HCT116 (cell line): ENCODE data around the gene RPL10L. TPM values are rescaled to one million over a fixed set of nuclear protein-coding genes. Genes with fewer than 3 reads are reported as not detected.

Source experiments
- ATAC-seq: fragments of 200-7000 bp; cut with Tn5 transposase; 2 replicates; pipeline ENCODE4 v1.9.1; 2020; ENCODE audit warnings: mild to moderate bottlenecking, moderate library complexity
- BruUV-seq: library from RNA; stranded (reverse); fragments of 400-500 nt; replicated peaks from 2 replicates; lab custom pipeline; 2021; lab: Mats Ljungman, UMichigan
- CTCF ChIA-PET: fragments of 300-600 bp; sonication (Branson Sonifier 250); formaldehyde crosslinking; loops from one replicate; lab custom pipeline; 2021; ENCODE audit warnings: antibody characterized with exemption; lab: Charles Lee
- POLR2A ChIA-PET: fragments of 300-600, 350-600 bp; sonication (Branson Sonifier 250); formaldehyde crosslinking; loops from one replicate; lab custom pipeline; 2021; ENCODE audit warnings: antibody characterized with exemption; lab: Charles Lee
- RAD21 ChIA-PET, 2 experiments: fragments of 300-600 bp; sonication (Branson Sonifier 250); formaldehyde crosslinking; loops; one replicate each; lab custom pipeline; 2023; ENCODE audit warnings: low total read pairs in 2 of 2; ENCODE audit not compliant: uncharacterized antibody in 2 of 2, unreplicated experiment in 2 of 2, low non-redundant PET in 1 of 2; lab: Charles Lee
- DNase-seq: peaks from one replicate; pipeline ENCODE4 v3.0.0-alpha.2; 2010; ENCODE audit warnings: low read depth, low spot score
- H2AFZ ChIP-seq: fragments of 200-600 bp; shearing (Covaris generic), sonication (generic); 2 replicates; pipeline ENCODE4 v1.6.1; 2017; ENCODE audit warnings: low read depth, mixed run types, mixed read lengths, antibody characterized with exemption, low read length; ENCODE audit not compliant: poor library complexity, severe bottlenecking
- H3K27ac ChIP-seq: 2 replicates; pipeline ENCODE4 v1.5.1; 2012; ENCODE audit warnings: low read depth, low read length
- H3K27me3 ChIP-seq: fragments of 200-600 bp; sonication (generic); 2 replicates; pipeline ENCODE4 v1.6.1; 2016; ENCODE audit warnings: mixed run types, low read length, mixed read lengths; ENCODE audit not compliant: insufficient read depth
- H3K36me3 ChIP-seq, 2 experiments: fragments of 200-500 bp in 1 of 2; fragments of 200-600 bp in 1 of 2; sonication (Bioruptor generic) in 1 of 2; sonication (generic) in 1 of 2; 2 replicates each; pipeline versions ENCODE4 v1.5.1 to v1.6.1; 2014 to 2016; ENCODE audit warnings: low read length in 2 of 2, inconsistent platforms in 1 of 2, mixed read lengths in 1 of 2, mixed run types in 1 of 2; ENCODE audit not compliant: insufficient read depth in 2 of 2, control insufficient read depth in 1 of 2
- H3K4me1 ChIP-seq, 2 experiments: fragments of 200-600 bp in 1 of 2; sonication (generic) in 1 of 2; 2 replicates each; pipeline versions ENCODE4 v1.5.1 to v1.6.1; 2012 to 2017; ENCODE audit warnings: low read length in 2 of 2, inconsistent platforms in 1 of 2, mild to moderate bottlenecking in 1 of 2, mixed read lengths in 1 of 2, mixed run types in 1 of 2, moderate library complexity in 1 of 2; ENCODE audit not compliant: insufficient read depth in 2 of 2, control insufficient read depth in 1 of 2
- H3K4me2 ChIP-seq: fragments of 200-600 bp; sonication (generic); 2 replicates; pipeline ENCODE4 v1.6.1; 2017; ENCODE audit warnings: mixed run types, low read length, mixed read lengths
- H3K4me3 ChIP-seq, 2 experiments: fragments of 200-600 bp in 1 of 2; sonication (generic) in 1 of 2; replicated peaks in 1 of 2; 2 replicates each; pipeline ENCODE4 v1.5.1; 2011 to 2016; ENCODE audit warnings: low read length in 2 of 2, control low read depth in 1 of 2, low read depth in 1 of 2, mild to moderate bottlenecking in 1 of 2, mixed read lengths in 1 of 2, mixed run types in 1 of 2
- H3K79me2 ChIP-seq: fragments of 200-600 bp; sonication (generic); 2 replicates; pipeline ENCODE4 v1.6.1; 2017; ENCODE audit warnings: mild to moderate bottlenecking, mixed run types, low read length, moderate library complexity, mixed read lengths; ENCODE audit not compliant: insufficient read depth
- H3K9ac ChIP-seq: fragments of 200-600 bp; sonication (generic); 2 replicates; pipeline ENCODE4 v1.6.1; 2016; ENCODE audit warnings: low read length, mixed read lengths
- H3K9me2 ChIP-seq: fragments of 200-600 bp; sonication (generic), shearing (Covaris generic); 2 replicates; pipeline ENCODE4 v1.6.1; 2017; ENCODE audit warnings: mixed run types, mild to moderate bottlenecking, moderate library complexity; ENCODE audit not compliant: insufficient read depth
- H3K9me3 ChIP-seq, 2 experiments: fragments of 200-500 bp in 1 of 2; fragments of 200-600 bp in 1 of 2; sonication (Bioruptor generic) in 1 of 2; sonication (generic) in 1 of 2; 2 replicates each; pipeline ENCODE4 v1.6.1; 2014 to 2017; ENCODE audit warnings: low read length in 2 of 2, mixed read lengths in 2 of 2, inconsistent platforms in 1 of 2, low read depth in 1 of 2, mild to moderate bottlenecking in 1 of 2, mixed run types in 1 of 2, moderate library complexity in 1 of 2; ENCODE audit not compliant: control insufficient read depth in 1 of 2, insufficient read depth in 1 of 2
- H4K20me1 ChIP-seq: fragments of 200-600 bp; sonication (generic), shearing (Covaris generic); 2 replicates; pipeline ENCODE4 v1.6.1; 2017; ENCODE audit warnings: mixed run types, mild to moderate bottlenecking, moderate library complexity; ENCODE audit not compliant: insufficient read depth
- CBX3 ChIP-seq: IDR thresholded peaks from 2 replicates; pipeline ENCODE4 v1.6.1; 2012; ENCODE audit warnings: low read depth
- EGR1 ChIP-seq: IDR thresholded peaks from 2 replicates; pipeline ENCODE4 v1.6.1; 2012; ENCODE audit warnings: low read depth
- ELF1 ChIP-seq: IDR thresholded peaks from 2 replicates; pipeline ENCODE4 v1.6.1; 2012; ENCODE audit warnings: low read depth, borderline replicate concordance
- FOSL1 ChIP-seq: IDR thresholded peaks from 2 replicates; pipeline ENCODE4 v1.6.1; 2012; ENCODE audit warnings: low read depth
- MAX ChIP-seq: IDR thresholded peaks from 2 replicates; pipeline ENCODE4 v1.6.1; 2012
- REST ChIP-seq: IDR thresholded peaks from 2 replicates; pipeline ENCODE4 v1.6.1; 2012; ENCODE audit warnings: low read depth
- SRF ChIP-seq: IDR thresholded peaks from 2 replicates; pipeline ENCODE4 v1.6.1; 2012; ENCODE audit warnings: low read depth
- YY1 ChIP-seq: IDR thresholded peaks from 2 replicates; pipeline ENCODE4 v1.6.1; 2011; ENCODE audit warnings: low read length, low read depth, moderate library complexity, mild to moderate bottlenecking; ENCODE audit not compliant: insufficient replicate concordance; ENCODE audit errors: extremely low read depth
- ZBTB33 ChIP-seq: IDR thresholded peaks from 2 replicates; pipeline ENCODE4 v1.6.1; 2011; ENCODE audit warnings: mild to moderate bottlenecking, low read length, moderate library complexity; ENCODE audit not compliant: insufficient replicate concordance; ENCODE audit errors: extremely low read depth
- intact Hi-C: fragments of 100-400 bp; cut with micrococcal nuclease; formaldehyde crosslinking; loops from 2 replicates; pipeline ENCODE4 v1.10.0; 2022
- total RNA-seq: library from RNA; stranded (reverse); gene quantifications from one replicate; pipeline ENCODE4 v1.2.1, GENCODE V29; 2021; ENCODE audit not compliant: unreplicated experiment

The RPL10L gene
- total RNA-seq, 1 experiment from 2014 or later = not detected

DNA sequence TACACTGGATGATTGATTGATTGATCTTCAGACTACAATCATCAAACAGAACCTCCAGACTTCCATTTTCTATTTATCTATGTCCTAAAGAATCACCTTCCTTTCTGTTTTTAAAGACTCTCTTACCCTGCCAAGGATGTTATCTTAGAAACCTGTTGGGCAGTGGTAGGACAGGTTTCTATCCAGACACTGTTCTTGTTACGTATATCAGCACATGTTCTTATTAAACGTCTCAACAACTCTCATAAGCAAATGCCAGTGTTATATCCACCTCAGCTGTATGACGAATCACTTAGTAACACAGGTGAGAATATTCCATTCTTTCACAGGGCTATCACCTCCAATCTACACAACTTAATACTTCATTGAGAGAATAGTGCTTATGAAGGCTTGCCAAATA lies 40.2 kb upstream of the RPL10L start (continued):
- TF ChIP-seq REST (no peak), EGR1 (no peak), CBX3 (no peak), SRF (no peak), YY1 (no peak), ELF1 (no peak), ZBTB33 (no peak)

- DNase-seq (no peak), ATAC-seq (no peak)
- RAD21 ChIA-PET = no interaction called here
- H3K4me3 ChIP-seq = no peak overlapping the region
- no peak overlapping the region for H2AFZ ChIP-seq
- no peak overlapping the region for H3K9ac ChIP-seq
- H3K9me2 ChIP-seq = no peaks in the 10 kb centered on the region
- no peak overlapping the region for H3K4me2 ChIP-seq
- TF ChIP-seq MAX (no peak), FOSL1 (no peak), ZBTB33 (no peak)
- H3K36me3 ChIP-seq = no peaks in the 10 kb centered on the region
- H3K27me3 ChIP-seq = no peaks in the 10 kb centered on the region
- no TSS peak for BruUV-seq
- no peaks in the 10 kb centered on the region; a peak in 1 of 4 replicates for H3K9me3 ChIP-seq
- no peak overlapping the region for H3K27ac ChIP-seq
- H3K79me2 ChIP-seq = no peaks in the 10 kb centered on the region
- H3K4me1 ChIP-seq = no peaks in the 10 kb centered on the region
- intact Hi-C loops = no loop called here
- H4K20me1 ChIP-seq = no peaks in the 10 kb centered on the region
- POLR2A ChIA-PET = no interaction called here
- CTCF ChIA-PET = no interaction called here
Measured at GRCh38 chr14:46686652-46687051, 35.1 kb upstream of the RPL10L start.
